HCT116 (cell line): ENCODE results near the gene METTL25. TPM values are rescaled to one million over a fixed set of nuclear protein-coding genes. Genes with fewer than 3 reads are reported as not detected.

ENCODE experiments used
- ATAC-seq: fragments of 200-7000 bp; cut with Tn5 transposase; 2 replicates; pipeline ENCODE4 v1.9.1; 2020; ENCODE audit warnings: mild to moderate bottlenecking, moderate library complexity
- BruUV-seq: library from RNA; stranded (reverse); fragments of 400-500 nt; replicated peaks from 2 replicates; lab custom pipeline; 2021; lab: Mats Ljungman, UMichigan
- CTCF ChIA-PET: fragments of 300-600 bp; sonication (Branson Sonifier 250); formaldehyde crosslinking; loops from one replicate; lab custom pipeline; 2021; ENCODE audit warnings: antibody characterized with exemption; lab: Charles Lee
- POLR2A ChIA-PET: fragments of 300-600, 350-600 bp; sonication (Branson Sonifier 250); formaldehyde crosslinking; loops from one replicate; lab custom pipeline; 2021; ENCODE audit warnings: antibody characterized with exemption; lab: Charles Lee
- RAD21 ChIA-PET, 2 experiments: fragments of 300-600 bp; sonication (Branson Sonifier 250); formaldehyde crosslinking; loops; one replicate each; lab custom pipeline; 2023; ENCODE audit warnings: low total read pairs in 2 of 2; ENCODE audit not compliant: uncharacterized antibody in 2 of 2, unreplicated experiment in 2 of 2, low non-redundant PET in 1 of 2; lab: Charles Lee
- DNase-seq: peaks from one replicate; pipeline ENCODE4 v3.0.0-alpha.2; 2010; ENCODE audit warnings: low read depth, low spot score
- H2AFZ ChIP-seq: fragments of 200-600 bp; shearing (Covaris generic), sonication (generic); 2 replicates; pipeline ENCODE4 v1.6.1; 2017; ENCODE audit warnings: low read depth, mixed run types, mixed read lengths, antibody characterized with exemption, low read length; ENCODE audit not compliant: poor library complexity, severe bottlenecking
- H3K27ac ChIP-seq: 2 replicates; pipeline ENCODE4 v1.5.1; 2012; ENCODE audit warnings: low read depth, low read length
- H3K27me3 ChIP-seq: fragments of 200-600 bp; sonication (generic); 2 replicates; pipeline ENCODE4 v1.6.1; 2016; ENCODE audit warnings: mixed run types, low read length, mixed read lengths; ENCODE audit not compliant: insufficient read depth
- H3K36me3 ChIP-seq, 2 experiments: fragments of 200-500 bp in 1 of 2; fragments of 200-600 bp in 1 of 2; sonication (Bioruptor generic) in 1 of 2; sonication (generic) in 1 of 2; 2 replicates each; pipeline versions ENCODE4 v1.5.1 to v1.6.1; 2014 to 2016; ENCODE audit warnings: low read length in 2 of 2, inconsistent platforms in 1 of 2, mixed read lengths in 1 of 2, mixed run types in 1 of 2; ENCODE audit not compliant: insufficient read depth in 2 of 2, control insufficient read depth in 1 of 2
- H3K4me1 ChIP-seq, 2 experiments: fragments of 200-600 bp in 1 of 2; sonication (generic) in 1 of 2; 2 replicates each; pipeline versions ENCODE4 v1.5.1 to v1.6.1; 2012 to 2017; ENCODE audit warnings: low read length in 2 of 2, inconsistent platforms in 1 of 2, mild to moderate bottlenecking in 1 of 2, mixed read lengths in 1 of 2, mixed run types in 1 of 2, moderate library complexity in 1 of 2; ENCODE audit not compliant: insufficient read depth in 2 of 2, control insufficient read depth in 1 of 2
- H3K4me2 ChIP-seq: fragments of 200-600 bp; sonication (generic); 2 replicates; pipeline ENCODE4 v1.6.1; 2017; ENCODE audit warnings: mixed run types, low read length, mixed read lengths
- H3K4me3 ChIP-seq, 2 experiments: fragments of 200-600 bp in 1 of 2; sonication (generic) in 1 of 2; replicated peaks in 1 of 2; 2 replicates each; pipeline ENCODE4 v1.5.1; 2011 to 2016; ENCODE audit warnings: low read length in 2 of 2, control low read depth in 1 of 2, low read depth in 1 of 2, mild to moderate bottlenecking in 1 of 2, mixed read lengths in 1 of 2, mixed run types in 1 of 2
- H3K79me2 ChIP-seq: fragments of 200-600 bp; sonication (generic); 2 replicates; pipeline ENCODE4 v1.6.1; 2017; ENCODE audit warnings: mild to moderate bottlenecking, mixed run types, low read length, moderate library complexity, mixed read lengths; ENCODE audit not compliant: insufficient read depth
- H3K9ac ChIP-seq: fragments of 200-600 bp; sonication (generic); 2 replicates; pipeline ENCODE4 v1.6.1; 2016; ENCODE audit warnings: low read length, mixed read lengths
- H3K9me2 ChIP-seq: fragments of 200-600 bp; sonication (generic), shearing (Covaris generic); 2 replicates; pipeline ENCODE4 v1.6.1; 2017; ENCODE audit warnings: mixed run types, mild to moderate bottlenecking, moderate library complexity; ENCODE audit not compliant: insufficient read depth
- H3K9me3 ChIP-seq, 2 experiments: fragments of 200-500 bp in 1 of 2; fragments of 200-600 bp in 1 of 2; sonication (Bioruptor generic) in 1 of 2; sonication (generic) in 1 of 2; 2 replicates each; pipeline ENCODE4 v1.6.1; 2014 to 2017; ENCODE audit warnings: low read length in 2 of 2, mixed read lengths in 2 of 2, inconsistent platforms in 1 of 2, low read depth in 1 of 2, mild to moderate bottlenecking in 1 of 2, mixed run types in 1 of 2, moderate library complexity in 1 of 2; ENCODE audit not compliant: control insufficient read depth in 1 of 2, insufficient read depth in 1 of 2
- H4K20me1 ChIP-seq: fragments of 200-600 bp; sonication (generic), shearing (Covaris generic); 2 replicates; pipeline ENCODE4 v1.6.1; 2017; ENCODE audit warnings: mixed run types, mild to moderate bottlenecking, moderate library complexity; ENCODE audit not compliant: insufficient read depth
- CBX3 ChIP-seq: IDR thresholded peaks from 2 replicates; pipeline ENCODE4 v1.6.1; 2012; ENCODE audit warnings: low read depth
- EGR1 ChIP-seq: IDR thresholded peaks from 2 replicates; pipeline ENCODE4 v1.6.1; 2012; ENCODE audit warnings: low read depth
- EZH2 ChIP-seq: fragments of 200-600 bp; sonication (generic); IDR thresholded peaks from 2 replicates; pipeline ENCODE4 v1.6.1; 2017; ENCODE audit warnings: antibody characterized with exemption, mixed run types
- JUND ChIP-seq: IDR thresholded peaks from 2 replicates; pipeline ENCODE4 v1.6.1; 2012
- MAX ChIP-seq: IDR thresholded peaks from 2 replicates; pipeline ENCODE4 v1.6.1; 2012
- SIN3A ChIP-seq: IDR thresholded peaks from 2 replicates; pipeline ENCODE4 v1.6.1; 2012; ENCODE audit warnings: low read depth
- SP1 ChIP-seq: IDR thresholded peaks from 2 replicates; pipeline ENCODE4 v1.6.1; 2012; ENCODE audit warnings: low read depth
- TCF7L2 ChIP-seq: IDR thresholded peaks from 2 replicates; pipeline ENCODE4 v1.7.0; 2011; ENCODE audit warnings: borderline replicate concordance, inconsistent platforms; ENCODE audit not compliant: insufficient read depth, insufficient read length; ENCODE audit errors: extremely low read depth
- YY1 ChIP-seq: IDR thresholded peaks from 2 replicates; pipeline ENCODE4 v1.6.1; 2011; ENCODE audit warnings: low read length, low read depth, moderate library complexity, mild to moderate bottlenecking; ENCODE audit not compliant: insufficient replicate concordance; ENCODE audit errors: extremely low read depth
- ZFX ChIP-seq: fragments of 450-650 bp; IDR thresholded peaks from 2 replicates; pipeline ENCODE4 v1.6.1; 2017
- ZNF274 ChIP-seq: fragments of 200-500 bp; sonication (Bioruptor generic); IDR thresholded peaks from 2 replicates; pipeline ENCODE4 v1.6.1; 2014; ENCODE audit warnings: mild to moderate bottlenecking, low read depth, low read length, inconsistent platforms
- intact Hi-C: fragments of 100-400 bp; cut with micrococcal nuclease; formaldehyde crosslinking; loops from 2 replicates; pipeline ENCODE4 v1.10.0; 2022
- total RNA-seq: library from RNA; stranded (reverse); gene quantifications from one replicate; pipeline ENCODE4 v1.2.1, GENCODE V29; 2021; ENCODE audit not compliant: unreplicated experiment
- TF ChIP-seq, protein P1 (sequence below), 3 experiments: fragments of 200-600 bp in 1 of 3; sonication (generic) in 1 of 3; IDR thresholded peaks in 2 of 3; conservative IDR thresholded peaks in 1 of 3; 2 replicates each; pipeline ENCODE4 v1.5.1; 2012 to 2017; ENCODE audit warnings: low read depth in 2 of 3, low read length in 2 of 3, antibody characterized with exemption in 1 of 3, borderline replicate concordance in 1 of 3, control low read depth in 1 of 3, mild to moderate bottlenecking in 1 of 3, mixed read lengths in 1 of 3, mixed run types in 1 of 3, moderate library complexity in 1 of 3; ENCODE audit not compliant: insufficient read depth in 1 of 3

METTL25 gene
- total RNA-seq, 1 experiment from 2014 or later, result 4.4 TPM

GRCh38 chr12:82363990-82364389, 5.7 kb downstream of the METTL25 start:
- H3K4me1 ChIP-seq, result peaks cover 0 to 6% of the 10 kb centered on the region in 2 experiments; a peak in 2 of 4 replicates
- H3K27ac ChIP-seq, result no peak overlapping the region
- POLR2A ChIA-PET, result no interaction called here
- TF ChIP-seq, protein P1, sequence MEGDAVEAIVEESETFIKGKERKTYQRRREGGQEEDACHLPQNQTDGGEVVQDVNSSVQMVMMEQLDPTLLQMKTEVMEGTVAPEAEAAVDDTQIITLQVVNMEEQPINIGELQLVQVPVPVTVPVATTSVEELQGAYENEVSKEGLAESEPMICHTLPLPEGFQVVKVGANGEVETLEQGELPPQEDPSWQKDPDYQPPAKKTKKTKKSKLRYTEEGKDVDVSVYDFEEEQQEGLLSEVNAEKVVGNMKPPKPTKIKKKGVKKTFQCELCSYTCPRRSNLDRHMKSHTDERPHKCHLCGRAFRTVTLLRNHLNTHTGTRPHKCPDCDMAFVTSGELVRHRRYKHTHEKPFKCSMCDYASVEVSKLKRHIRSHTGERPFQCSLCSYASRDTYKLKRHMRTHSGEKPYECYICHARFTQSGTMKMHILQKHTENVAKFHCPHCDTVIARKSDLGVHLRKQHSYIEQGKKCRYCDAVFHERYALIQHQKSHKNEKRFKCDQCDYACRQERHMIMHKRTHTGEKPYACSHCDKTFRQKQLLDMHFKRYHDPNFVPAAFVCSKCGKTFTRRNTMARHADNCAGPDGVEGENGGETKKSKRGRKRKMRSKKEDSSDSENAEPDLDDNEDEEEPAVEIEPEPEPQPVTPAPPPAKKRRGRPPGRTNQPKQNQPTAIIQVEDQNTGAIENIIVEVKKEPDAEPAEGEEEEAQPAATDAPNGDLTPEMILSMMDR (IDR thresholded peaks at IDR 0.05 in 2 of 3, conservative IDR thresholded peaks at IDR 0.05 in 1 of 3; ENCODE audit: borderline replicate concordance in 1 of 3, insufficient read depth in 1 of 3, low read depth in 2 of 3, low read length in 2 of 3), result no peak
- TF ChIP-seq EGR1 (no peak), MAX (no peak), CBX3 (no peak), YY1 (no peak), ZFX (no peak), JUND (no peak)
- TF ChIP-seq, all 23 proteins: peak for 0
- no peaks in the 10 kb centered on the region for H3K9me3 ChIP-seq
- CTCF ChIA-PET, result no interaction called here
- H3K79me2 ChIP-seq, result no peaks in the 10 kb centered on the region
- H2AFZ ChIP-seq, result no peak overlapping the region
- ATAC-seq (no peak), DNase-seq (no peak)
- no peaks in the 10 kb centered on the region for H3K9me2 ChIP-seq
- H3K27me3 ChIP-seq, result no peaks in the 10 kb centered on the region
- H3K9ac ChIP-seq, result no peak overlapping the region
- no peaks in the 10 kb centered on the region for H3K36me3 ChIP-seq
- H3K4me2 ChIP-seq, result no peak overlapping the region
- no peak overlapping the region for H3K4me3 ChIP-seq
- no peaks in the 10 kb centered on the region for H4K20me1 ChIP-seq
- intact Hi-C loops, result no loop called here
- RAD21 ChIA-PET, result no interaction called here
- BruUV-seq, result no TSS peak

DNA sequence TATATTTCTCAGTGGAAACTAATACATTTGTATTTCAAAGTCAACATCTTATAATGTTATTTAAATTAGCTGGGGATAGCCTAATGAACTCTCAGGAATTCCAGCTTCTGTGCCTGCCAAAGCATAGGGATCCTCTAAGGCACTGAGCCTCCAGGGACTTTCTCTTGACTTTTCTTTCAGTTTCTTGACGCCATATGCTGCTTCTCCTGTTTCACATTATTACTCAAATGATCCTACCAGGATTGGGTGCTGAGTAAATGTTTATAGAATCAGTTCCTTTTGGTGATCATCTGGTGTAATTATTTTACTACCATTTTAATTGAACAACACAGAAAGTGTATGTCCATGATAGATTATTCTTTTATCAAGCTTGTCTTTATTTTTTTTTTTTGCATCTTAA, 7.9 kb downstream of the METTL25 start:
- no peaks in the 10 kb centered on the region for H4K20me1 ChIP-seq
- intact Hi-C loops, result no loop called here
- ChIA-PET POLR2A (no interaction called here), CTCF (no interaction called here), RAD21 (no interaction called here)
- no TSS peak for BruUV-seq
- H3K27me3 ChIP-seq, result no peaks in the 10 kb centered on the region
- ATAC-seq (no peak), DNase-seq (no peak)
- no peak overlapping the region for H3K4me2 ChIP-seq
- H3K9me2 ChIP-seq, result no peaks in the 10 kb centered on the region
- no peaks in the 10 kb centered on the region for H3K36me3 ChIP-seq
- no peak overlapping the region for H2AFZ ChIP-seq
- TF ChIP-seq SP1, result no peak
- no peak for TF ChIP-seq CBX3
- TF ChIP-seq EZH2, result no peak
- TF ChIP-seq ZNF274, result no peak
- TF ChIP-seq SIN3A, result no peak
- TF ChIP-seq EGR1, result no peak
- TF ChIP-seq TCF7L2, result no peak
- TF ChIP-seq JUND, result no peak
- no peak for TF ChIP-seq MAX
- H3K9me3 ChIP-seq, result no peaks in the 10 kb centered on the region
- H3K27ac ChIP-seq, result no peak overlapping the region
- H3K4me1 ChIP-seq, result no peaks in the 10 kb centered on the region
- no peak overlapping the region for H3K4me3 ChIP-seq
- H3K79me2 ChIP-seq, result no peaks in the 10 kb centered on the region
- no peak overlapping the region for H3K9ac ChIP-seq
